Measurements from ENCODE around the gene ASB14.

GRCh38 chr3:57226176-57226575, 66.3 kb downstream of the ASB14 start:
- TF ChIP-seq CTCF (IDR thresholded peaks at IDR 0.05) (no peak), POLR2A (IDR thresholded peaks at IDR 0.05) (no peak)
